Epithelial cell of proximal tubule (primary cell): Measurements from ENCODE around the gene TYROBP. TPM values are rescaled to one million over a fixed set of nuclear protein-coding genes. Genes with fewer than 3 reads are reported as not detected.
A peak's percentile ranks its signal among the peaks of the same experiment; 100 is the strongest.

ENCODE experiments used
- DNase-seq: peaks from one replicate; pipeline ENCODE4 v3.0.0-alpha.2; 2011; ENCODE audit warnings: low read depth
- H3K4me3 ChIP-seq: 2 replicates; pipeline ENCODE4 v1.5.1; 2011; ENCODE audit warnings: low read depth, mild to moderate bottlenecking, low read length
- CTCF ChIP-seq: conservative IDR thresholded peaks from 2 replicates; pipeline ENCODE4 v1.5.1; 2012; ENCODE audit warnings: low read depth, mild to moderate bottlenecking, low read length
- total RNA-seq: library from RNA; depleted of rRNA; stranded (reverse); fragments of >200 nt; gene quantifications from 2 replicates; pipeline ENCODE4 v1.2.3, GENCODE V29; 2015

TYROBP gene
- total RNA-seq, 1 donor from 2014 or later, result not detected

- H3K4me3 ChIP-seq, result peak overlapping the region; percentile 16
- TF ChIP-seq CTCF, result no peak
- DNase-seq, result no peak
These were observed 38.6 kb downstream of the TYROBP start for GRCh38 chr19:35869327-35870123.

GRCh38 chr19:35868823-35869326 is 39.2 kb downstream of the TYROBP start:
- peak overlapping the region; percentile 26 for H3K4me3 ChIP-seq
- TF ChIP-seq CTCF, result no peak
- DNase-seq, result no peak

GRCh38 chr19:35868172-35868822 is 39.8 kb downstream of the TYROBP start, which contains the start of gene APLP1:
Gene APLP1, plus strand, starts transcription at chr19:35868574. Its CDS starts 63 bp downstream, at chr19:35868637.
- no peak for DNase-seq
- H3K4me3 ChIP-seq, result peak within 1 kb of the TSS; percentile 26
- TF ChIP-seq CTCF, result no peak

- H3K4me3 ChIP-seq, result no peak overlapping the region
- TF ChIP-seq CTCF, result no peak
- DNase-seq, result no peak
These were observed 45.1 kb downstream of the TYROBP start for GRCh38 chr19:35863018-35863417.

- no peak overlapping the region for H3K4me3 ChIP-seq
- no peak for DNase-seq
- no peak for TF ChIP-seq CTCF
These were observed 45.6 kb downstream of the TYROBP start for GRCh38 chr19:35862528-35862927.

GRCh38 chr19:35861640-35862160 is 46.4 kb downstream of the TYROBP start:
- DNase-seq, result no peak
- TF ChIP-seq CTCF, result no peak
- no peak overlapping the region for H3K4me3 ChIP-seq
